Activated T-helper 2 cell treated with anti-CD3 and anti-CD28 coated beads, Interferon-gamma antibody, Interleukin-2, Interleukin-4, amounts not matched to agents 10 μg/mL and 5 μg/mL and 100 μg/mL, durations not matched to agents 14 hours and 24 hours and 36 hours (primary cell): ENCODE results near the gene SLC23A2. TPM values are rescaled to one million over a fixed set of nuclear protein-coding genes. Genes with fewer than 3 reads are reported as not detected.
"Not testable (repeated sequence)": the region's sequence is repeated elsewhere in the genome, so short reads cannot be mapped to it uniquely, and the experiment has no call there.

ENCODE experiments used
- DNase-seq: peaks from one replicate; pipeline ENCODE4 v3.0.0; 2021; ENCODE audit warnings: low spot score
- H3K27ac Mint-ChIP-seq: one replicate; pipeline ENCODE4 v1.8.0; 2021; ENCODE audit warnings: mixed read lengths
- H3K27me3 Mint-ChIP-seq: one replicate; pipeline ENCODE4 v1.8.0; 2021; ENCODE audit warnings: low read depth, mixed read lengths
- H3K36me3 Mint-ChIP-seq: one replicate; pipeline ENCODE4 v1.8.0; 2021; ENCODE audit warnings: low read depth, mixed read lengths
- H3K4me1 Mint-ChIP-seq: one replicate; pipeline ENCODE4 v1.8.0; 2021; ENCODE audit warnings: low read depth, mixed read lengths
- H3K4me3 Mint-ChIP-seq: one replicate; pipeline ENCODE4 v1.8.0; 2021; ENCODE audit warnings: low read depth, mild to moderate bottlenecking, moderate library complexity, mixed read lengths
- H3K9me3 Mint-ChIP-seq: one replicate; pipeline ENCODE4 v1.8.0; 2021; ENCODE audit warnings: mixed read lengths
- intact Hi-C: fragments of 100-400 bp; cut with micrococcal nuclease; formaldehyde crosslinking; loops from one replicate; pipeline ENCODE4 v1.15.1; 2023
- total RNA-seq: library from RNA; stranded (reverse); gene quantifications from 2 replicates; pipeline ENCODE4 v1.2.3, GENCODE V29; 2022

Gene SLC23A2
- total RNA-seq, 1 donor from 2014 or later = 21.3 TPM

- Mint-ChIP-seq H3K4me3 (peak overlapping the region; percentile 83), H3K9me3 (no peaks in the 10 kb centered on the region), H3K27me3 (peaks cover 12% of the 10 kb centered on the region), H3K27ac (peak overlapping the region; percentile 77), H3K36me3 (no peaks in the 10 kb centered on the region), H3K4me1 (peaks cover 28% of the 10 kb centered on the region)
- intact Hi-C loops = loop anchor here (5.0 kb wide), 2 partner anchors 43 to 77 kb away; no protein-coding TSS in a partner anchor
- peak; percentile 21 for DNase-seq
Observed at GRCh38 chr20:5000263-5001173, 792 bp downstream of the SLC23A2 start.

- peaks cover 10% of the 10 kb centered on the region for H3K27me3 Mint-ChIP-seq
- intact Hi-C loops = loop anchor here (5.0 kb wide), 2 partner anchors 42 to 78 kb away; no protein-coding TSS in a partner anchor
- H3K36me3 Mint-ChIP-seq = no peaks in the 10 kb centered on the region
- H3K4me3 Mint-ChIP-seq = peak overlapping the region; percentile 83
- H3K9me3 Mint-ChIP-seq = no peaks in the 10 kb centered on the region
- peaks cover 28% of the 10 kb centered on the region for H3K4me1 Mint-ChIP-seq
- DNase-seq = no peak
- no peak overlapping the region for H3K27ac Mint-ChIP-seq
Observed at GRCh38 chr20:4999788-5000187, 1.5 kb downstream of the SLC23A2 start.

GRCh38 chr20:4998160-4998651, 3.1 kb downstream of the SLC23A2 start:
- no peaks in the 10 kb centered on the region for H3K36me3 Mint-ChIP-seq
- H3K27me3 Mint-ChIP-seq = peaks cover 2% of the 10 kb centered on the region
- no peak for DNase-seq
- H3K27ac Mint-ChIP-seq = no peak overlapping the region
- H3K9me3 Mint-ChIP-seq = no peaks in the 10 kb centered on the region
- intact Hi-C loops = no loop called here
- peak overlapping the region; percentile 9 for H3K4me3 Mint-ChIP-seq
- H3K4me1 Mint-ChIP-seq = peaks cover 28% of the 10 kb centered on the region

GRCh38 chr20:4997222-4997621, 4.1 kb downstream of the SLC23A2 start:
- Mint-ChIP-seq H3K9me3 (no peaks in the 10 kb centered on the region), H3K4me3 (no peak overlapping the region), H3K27me3 (peaks cover under 1% of the 10 kb centered on the region), H3K27ac (no peak overlapping the region), H3K36me3 (no peaks in the 10 kb centered on the region), H3K4me1 (peaks cover 26% of the 10 kb centered on the region)
- DNase-seq = no peak
- intact Hi-C loops = no loop called here

GRCh38 chr20:4989570-4989969, 11.7 kb downstream of the SLC23A2 start:
- DNase-seq = no peak
- peak overlapping the region; percentile 76 for H3K27ac Mint-ChIP-seq
- peaks cover 11% of the 10 kb centered on the region for H3K4me1 Mint-ChIP-seq
- H3K4me3 Mint-ChIP-seq = no peak overlapping the region
- no peaks in the 10 kb centered on the region for H3K9me3 Mint-ChIP-seq
- no peaks in the 10 kb centered on the region for H3K36me3 Mint-ChIP-seq
- intact Hi-C loops = no loop called here
- no peaks in the 10 kb centered on the region for H3K27me3 Mint-ChIP-seq

GRCh38 chr20:4987130-4987529, 14.2 kb downstream of the SLC23A2 start:
- H3K4me3 Mint-ChIP-seq = no peak overlapping the region
- H3K9me3 Mint-ChIP-seq = no peaks in the 10 kb centered on the region
- no peaks in the 10 kb centered on the region for H3K36me3 Mint-ChIP-seq
- DNase-seq = no peak
- H3K4me1 Mint-ChIP-seq = peaks cover 12% of the 10 kb centered on the region
- no peak overlapping the region for H3K27ac Mint-ChIP-seq
- intact Hi-C loops = no loop called here
- no peaks in the 10 kb centered on the region for H3K27me3 Mint-ChIP-seq

GRCh38 chr20:4985658-4986057, 15.7 kb downstream of the SLC23A2 start:
- Mint-ChIP-seq H3K27me3 (no peaks in the 10 kb centered on the region), H3K4me3 (no peak overlapping the region), H3K4me1 (peaks cover 17% of the 10 kb centered on the region), H3K9me3 (no peaks in the 10 kb centered on the region), H3K27ac (no peak overlapping the region), H3K36me3 (no peaks in the 10 kb centered on the region)
- DNase-seq = no peak
- intact Hi-C loops = no loop called here

- no peak for DNase-seq
- Mint-ChIP-seq H3K4me3 (no peak overlapping the region), H3K27ac (no peak overlapping the region), H3K36me3 (no peaks in the 10 kb centered on the region), H3K9me3 (no peaks in the 10 kb centered on the region), H3K4me1 (peaks cover 12% of the 10 kb centered on the region), H3K27me3 (no peaks in the 10 kb centered on the region)
- intact Hi-C loops = no loop called here
Observed at GRCh38 chr20:4982281-4982680, 19.0 kb downstream of the SLC23A2 start.

- Mint-ChIP-seq H3K27me3 (no peaks in the 10 kb centered on the region), H3K4me1 (peaks cover 7% of the 10 kb centered on the region), H3K9me3 (no peaks in the 10 kb centered on the region), H3K36me3 (no peaks in the 10 kb centered on the region), H3K4me3 (no peak overlapping the region), H3K27ac (no peak overlapping the region)
- intact Hi-C loops = no loop called here
- DNase-seq = no peak
Observed at GRCh38 chr20:4979841-4980410, 21.4 kb downstream of the SLC23A2 start.

GRCh38 chr20:4978050-4978918, 23.0 kb downstream of the SLC23A2 start:
- H3K4me3 Mint-ChIP-seq = no peak overlapping the region

GRCh38 chr20:4976014-4976413, 25.3 kb downstream of the SLC23A2 start:
- H3K9me3 Mint-ChIP-seq, DNase-seq, intact Hi-C loops, H3K36me3 Mint-ChIP-seq, H3K27me3 Mint-ChIP-seq, H3K27ac Mint-ChIP-seq, H3K4me3 Mint-ChIP-seq: not testable (repeated sequence)
- peaks cover 21% of the 10 kb centered on the region for H3K4me1 Mint-ChIP-seq

More at GRCh38 chr20:4978050-4978918, 23.0 kb downstream of the SLC23A2 start:
- intact Hi-C loops = no loop called here
- peaks cover 16% of the 10 kb centered on the region for H3K4me1 Mint-ChIP-seq
- H3K9me3 Mint-ChIP-seq = no peaks in the 10 kb centered on the region
- no peaks in the 10 kb centered on the region for H3K27me3 Mint-ChIP-seq
- no peaks in the 10 kb centered on the region for H3K36me3 Mint-ChIP-seq
- DNase-seq = no peak
- no peak overlapping the region for H3K27ac Mint-ChIP-seq

- H3K9me3 Mint-ChIP-seq = no peaks in the 10 kb centered on the region
- H3K4me1 Mint-ChIP-seq = peaks cover 17% of the 10 kb centered on the region
- DNase-seq = peak; percentile 66
- H3K36me3 Mint-ChIP-seq = peaks cover 16% of the 10 kb centered on the region
- H3K4me3 Mint-ChIP-seq = peak overlapping the region; percentile 69
- intact Hi-C loops = loop anchor here (1.0 to 2.0 kb wide), 2 partner anchors 11 to 17 kb away; no protein-coding TSS in a partner anchor
- peak overlapping the region; percentile 85 for H3K27ac Mint-ChIP-seq
- no peaks in the 10 kb centered on the region for H3K27me3 Mint-ChIP-seq
Observed at GRCh38 chr20:4973330-4974097, 27.8 kb downstream of the SLC23A2 start.
